Measurements from ENCODE around the gene HEPN1. TPM values are rescaled to one million over a fixed set of nuclear protein-coding genes. Genes with fewer than 3 reads are reported as not detected.
A peak's percentile ranks its signal among the peaks of the same experiment; 100 is the strongest.

HEPN1 gene
- total and polyA plus RNA-seq, 9 of the 15 experiments (the other 6 are each of a cell fraction or from before 2014, with no cell fraction given), result not detected

DNA sequence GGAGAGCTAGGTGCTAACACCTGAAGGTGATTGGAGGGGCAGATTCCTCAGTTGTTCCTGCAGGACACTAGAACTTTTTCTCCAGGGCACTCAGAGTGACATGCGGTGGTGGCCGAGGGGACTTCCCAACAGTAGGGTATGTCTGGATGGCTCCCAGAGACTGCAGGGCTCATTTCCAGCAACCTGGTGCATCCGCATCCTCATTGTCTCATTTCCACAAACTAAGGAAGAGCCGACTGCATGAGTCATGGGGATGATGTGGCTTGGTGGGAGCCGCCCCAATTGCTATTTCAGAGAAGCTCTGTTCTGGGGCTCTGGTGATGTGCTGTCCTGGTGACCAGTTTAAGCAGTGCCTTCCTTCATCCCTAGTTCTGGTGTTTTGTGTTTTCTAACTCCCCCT is 18.6 kb upstream of the HEPN1 start (continued):
- TF ChIP-seq, protein P1, sequence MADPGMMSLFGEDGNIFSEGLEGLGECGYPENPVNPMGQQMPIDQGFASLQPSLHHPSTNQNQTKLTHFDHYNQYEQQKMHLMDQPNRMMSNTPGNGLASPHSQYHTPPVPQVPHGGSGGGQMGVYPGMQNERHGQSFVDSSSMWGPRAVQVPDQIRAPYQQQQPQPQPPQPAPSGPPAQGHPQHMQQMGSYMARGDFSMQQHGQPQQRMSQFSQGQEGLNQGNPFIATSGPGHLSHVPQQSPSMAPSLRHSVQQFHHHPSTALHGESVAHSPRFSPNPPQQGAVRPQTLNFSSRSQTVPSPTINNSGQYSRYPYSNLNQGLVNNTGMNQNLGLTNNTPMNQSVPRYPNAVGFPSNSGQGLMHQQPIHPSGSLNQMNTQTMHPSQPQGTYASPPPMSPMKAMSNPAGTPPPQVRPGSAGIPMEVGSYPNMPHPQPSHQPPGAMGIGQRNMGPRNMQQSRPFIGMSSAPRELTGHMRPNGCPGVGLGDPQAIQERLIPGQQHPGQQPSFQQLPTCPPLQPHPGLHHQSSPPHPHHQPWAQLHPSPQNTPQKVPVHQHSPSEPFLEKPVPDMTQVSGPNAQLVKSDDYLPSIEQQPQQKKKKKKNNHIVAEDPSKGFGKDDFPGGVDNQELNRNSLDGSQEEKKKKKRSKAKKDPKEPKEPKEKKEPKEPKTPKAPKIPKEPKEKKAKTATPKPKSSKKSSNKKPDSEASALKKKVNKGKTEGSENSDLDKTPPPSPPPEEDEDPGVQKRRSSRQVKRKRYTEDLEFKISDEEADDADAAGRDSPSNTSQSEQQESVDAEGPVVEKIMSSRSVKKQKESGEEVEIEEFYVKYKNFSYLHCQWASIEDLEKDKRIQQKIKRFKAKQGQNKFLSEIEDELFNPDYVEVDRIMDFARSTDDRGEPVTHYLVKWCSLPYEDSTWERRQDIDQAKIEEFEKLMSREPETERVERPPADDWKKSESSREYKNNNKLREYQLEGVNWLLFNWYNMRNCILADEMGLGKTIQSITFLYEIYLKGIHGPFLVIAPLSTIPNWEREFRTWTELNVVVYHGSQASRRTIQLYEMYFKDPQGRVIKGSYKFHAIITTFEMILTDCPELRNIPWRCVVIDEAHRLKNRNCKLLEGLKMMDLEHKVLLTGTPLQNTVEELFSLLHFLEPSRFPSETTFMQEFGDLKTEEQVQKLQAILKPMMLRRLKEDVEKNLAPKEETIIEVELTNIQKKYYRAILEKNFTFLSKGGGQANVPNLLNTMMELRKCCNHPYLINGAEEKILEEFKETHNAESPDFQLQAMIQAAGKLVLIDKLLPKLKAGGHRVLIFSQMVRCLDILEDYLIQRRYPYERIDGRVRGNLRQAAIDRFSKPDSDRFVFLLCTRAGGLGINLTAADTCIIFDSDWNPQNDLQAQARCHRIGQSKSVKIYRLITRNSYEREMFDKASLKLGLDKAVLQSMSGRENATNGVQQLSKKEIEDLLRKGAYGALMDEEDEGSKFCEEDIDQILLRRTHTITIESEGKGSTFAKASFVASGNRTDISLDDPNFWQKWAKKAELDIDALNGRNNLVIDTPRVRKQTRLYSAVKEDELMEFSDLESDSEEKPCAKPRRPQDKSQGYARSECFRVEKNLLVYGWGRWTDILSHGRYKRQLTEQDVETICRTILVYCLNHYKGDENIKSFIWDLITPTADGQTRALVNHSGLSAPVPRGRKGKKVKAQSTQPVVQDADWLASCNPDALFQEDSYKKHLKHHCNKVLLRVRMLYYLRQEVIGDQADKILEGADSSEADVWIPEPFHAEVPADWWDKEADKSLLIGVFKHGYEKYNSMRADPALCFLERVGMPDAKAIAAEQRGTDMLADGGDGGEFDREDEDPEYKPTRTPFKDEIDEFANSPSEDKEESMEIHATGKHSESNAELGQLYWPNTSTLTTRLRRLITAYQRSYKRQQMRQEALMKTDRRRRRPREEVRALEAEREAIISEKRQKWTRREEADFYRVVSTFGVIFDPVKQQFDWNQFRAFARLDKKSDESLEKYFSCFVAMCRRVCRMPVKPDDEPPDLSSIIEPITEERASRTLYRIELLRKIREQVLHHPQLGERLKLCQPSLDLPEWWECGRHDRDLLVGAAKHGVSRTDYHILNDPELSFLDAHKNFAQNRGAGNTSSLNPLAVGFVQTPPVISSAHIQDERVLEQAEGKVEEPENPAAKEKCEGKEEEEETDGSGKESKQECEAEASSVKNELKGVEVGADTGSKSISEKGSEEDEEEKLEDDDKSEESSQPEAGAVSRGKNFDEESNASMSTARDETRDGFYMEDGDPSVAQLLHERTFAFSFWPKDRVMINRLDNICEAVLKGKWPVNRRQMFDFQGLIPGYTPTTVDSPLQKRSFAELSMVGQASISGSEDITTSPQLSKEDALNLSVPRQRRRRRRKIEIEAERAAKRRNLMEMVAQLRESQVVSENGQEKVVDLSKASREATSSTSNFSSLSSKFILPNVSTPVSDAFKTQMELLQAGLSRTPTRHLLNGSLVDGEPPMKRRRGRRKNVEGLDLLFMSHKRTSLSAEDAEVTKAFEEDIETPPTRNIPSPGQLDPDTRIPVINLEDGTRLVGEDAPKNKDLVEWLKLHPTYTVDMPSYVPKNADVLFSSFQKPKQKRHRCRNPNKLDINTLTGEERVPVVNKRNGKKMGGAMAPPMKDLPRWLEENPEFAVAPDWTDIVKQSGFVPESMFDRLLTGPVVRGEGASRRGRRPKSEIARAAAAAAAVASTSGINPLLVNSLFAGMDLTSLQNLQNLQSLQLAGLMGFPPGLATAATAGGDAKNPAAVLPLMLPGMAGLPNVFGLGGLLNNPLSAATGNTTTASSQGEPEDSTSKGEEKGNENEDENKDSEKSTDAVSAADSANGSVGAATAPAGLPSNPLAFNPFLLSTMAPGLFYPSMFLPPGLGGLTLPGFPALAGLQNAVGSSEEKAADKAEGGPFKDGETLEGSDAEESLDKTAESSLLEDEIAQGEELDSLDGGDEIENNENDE (IDR thresholded peaks at IDR 0.05; ENCODE audit: low read depth, low read length), result no peak
- 0 out of 2 replicates have a peak, but pooled peaks have one; percentile 21 for TF ChIP-seq JUND (IDR thresholded peaks at IDR 0.05; ENCODE audit: borderline replicate concordance, low read depth, low read length)
- no peak for TF ChIP-seq JUND (tag; IDR thresholded peaks at IDR 0.05; ENCODE audit: borderline replicate concordance, low read depth, low read length)
- TF ChIP-seq FOXA1 (IDR thresholded peaks at IDR 0.05; ENCODE audit: borderline replicate concordance), result no peak
- peak; percentile 52 for TF ChIP-seq FOSL1 (tag; conservative IDR thresholded peaks at IDR 0.05)
- TF ChIP-seq ZFPM2 (CRISPR knock-in tag; IDR thresholded peaks at IDR 0.05), result no peak
- no peak for TF ChIP-seq ETV6 (IDR thresholded peaks at IDR 0.05; ENCODE audit: borderline replicate concordance in 1 of 2, low read depth in 2 of 2, low read length in 1 of 2)
- no peak for TF ChIP-seq ETV6 (CRISPR knock-in tag; IDR thresholded peaks at IDR 0.05; ENCODE audit: borderline replicate concordance)
- TF ChIP-seq ZNF212 (CRISPR knock-in tag; IDR thresholded peaks at IDR 0.05), result no peak
- no peak for TF ChIP-seq TEAD1 (CRISPR knock-in tag; IDR thresholded peaks at IDR 0.05)
- no peak for TF ChIP-seq CXXC5 (CRISPR knock-in tag; IDR thresholded peaks at IDR 0.05)
- no peak for TF ChIP-seq POLR2AphosphoS5 (IDR thresholded peaks at IDR 0.05; ENCODE audit: control insufficient read depth, insufficient read depth, low read depth, low read length)
- TF ChIP-seq ZBED1 (IDR thresholded peaks at IDR 0.05), result no peak
- TF ChIP-seq ADNP (tag; IDR thresholded peaks at IDR 0.05), result no peak
- TF ChIP-seq, protein P2, sequence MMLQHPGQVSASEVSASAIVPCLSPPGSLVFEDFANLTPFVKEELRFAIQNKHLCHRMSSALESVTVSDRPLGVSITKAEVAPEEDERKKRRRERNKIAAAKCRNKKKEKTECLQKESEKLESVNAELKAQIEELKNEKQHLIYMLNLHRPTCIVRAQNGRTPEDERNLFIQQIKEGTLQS (IDR thresholded peaks at IDR 0.05), result 0 out of 2 replicates have a peak, but pooled peaks have one; percentile 20
- TF ChIP-seq, protein P2 (CRISPR knock-in tag; conservative IDR thresholded peaks at IDR 0.05), result no peak
- TF ChIP-seq CCAR2 (IDR thresholded peaks at IDR 0.05; ENCODE audit: low read depth, low read length), result no peak
- TF ChIP-seq PML (IDR thresholded peaks at IDR 0.05; ENCODE audit: low read length), result no peak
- TF ChIP-seq ZNF77 (CRISPR knock-in tag; IDR thresholded peaks at IDR 0.05), result no peak

Measured in K562 (cell line).